Right lobe of liver (tissue), 6 donors: ENCODE data around the gene FGF22. TPM values are rescaled to one million over a fixed set of nuclear protein-coding genes. Genes with fewer than 3 reads are reported as not detected.
A peak's percentile ranks its signal among the peaks of the same experiment; 100 is the strongest.
"Not testable (repeated sequence)": the region's sequence is repeated elsewhere in the genome, so short reads cannot be mapped to it uniquely, and the experiment has no call there.

Source experiments
- ATAC-seq, 4 donors: fragments of 200-7000 bp; cut with Tn5 transposase; one replicate each; pipeline ENCODE4 v1.9.1; 2020; ENCODE audit warnings: mild to moderate bottlenecking in 4 of 4, moderate library complexity in 4 of 4
- DNase-seq, 3 donors: peaks; one replicate each; pipeline ENCODE4 v3.0.0-alpha.2; 2020
- H3K27ac ChIP-seq, 3 donors: fragments of 200-600 bp; one replicate each; pipeline ENCODE4 v1.8.0; 2022
- H3K27me3 ChIP-seq, 2 donors: fragments of 200-600 bp; one replicate each; pipeline ENCODE4 v1.8.0; 2022
- H3K36me3 ChIP-seq, 4 donors: fragments of 200-600 bp; sonication (generic) in 1 of 4; one replicate each; pipeline versions ENCODE4 v1.5.1 to v1.8.0; 2017 to 2022; ENCODE audit warnings: control low read depth in 1 of 4
- H3K4me1 ChIP-seq, 4 donors: fragments of 200-600 bp; sonication (generic) in 1 of 4; one replicate each; pipeline versions ENCODE4 v1.5.1 to v1.8.0; 2017 to 2022; ENCODE audit warnings: control low read depth in 1 of 4
- H3K4me3 ChIP-seq, 3 donors: fragments of 200-600 bp; one replicate each; pipeline ENCODE4 v1.8.0; 2022
- H3K9me3 ChIP-seq, 4 donors: fragments of 200-600 bp; sonication (generic) in 1 of 4; one replicate each; pipeline versions ENCODE4 v1.5.1 to v1.8.0; 2017 to 2022; ENCODE audit warnings: control low read depth in 1 of 4
- POLR2A ChIP-seq: fragments of 450-650 bp; IDR thresholded peaks from one replicate; pipeline ENCODE4 v1.6.1; 2017; ENCODE audit warnings: antibody characterized with exemption, mild to moderate bottlenecking
- WGBS: methylation state at CpG from one replicate; pipeline ENCODE4 v1.1.6; 2018; ENCODE audit warnings: low coverage, low lambda C conversion rate; ENCODE audit not compliant: insufficient coverage; ENCODE audit errors: missing lambda C conversion rate; 5-methylcytosine and 5-hydroxymethylcytosine counted together
- intact Hi-C, 2 donors: fragments of 100-400 bp; cut with DNase I; formaldehyde crosslinking; loops; one replicate each; pipeline versions ENCODE4 v1.11.2 to v1.14.1; 2022
- total RNA-seq, 6 experiments: library from RNA; depleted of rRNA in 2 of 6; stranded (reverse); fragments of >200 nt in 2 of 6; fragmentation: NEBNext Ultra II Directional in 3 of 6; extraction: Animal tissue kit (Norgen Biotek cat#: 25700) in 3 of 6; gene quantifications; one replicate each; pipeline versions ENCODE4 v1.1.0 to v1.2.4, GENCODE V29; 2016 to 2023
- TF ChIP-seq, protein P1 (sequence below), 4 donors: fragments of 200-600 bp in 3 of 4; fragments of 450-650 bp in 1 of 4; IDR thresholded peaks; one replicate each; pipeline versions ENCODE4 v1.5.1 to v1.8.0; 2016 to 2022; ENCODE audit warnings: antibody characterized with exemption in 4 of 4, mild to moderate bottlenecking in 2 of 4
- donor health status: DM: no; HTN: yes; CAD: no.
- donor health status: DM: no; HTN: no; CAD: no.
- donor health status: DM: no; HTN: no; CAD: no.
- donor health status: DM: no; HTN: yes; CAD: no.
- donor health status: DM: no; HTN: yes; CAD: no.

The FGF22 gene
- total RNA-seq, 6 experiments from 2014 or later, result 0.15 TPM; not detected in 5

DNA sequence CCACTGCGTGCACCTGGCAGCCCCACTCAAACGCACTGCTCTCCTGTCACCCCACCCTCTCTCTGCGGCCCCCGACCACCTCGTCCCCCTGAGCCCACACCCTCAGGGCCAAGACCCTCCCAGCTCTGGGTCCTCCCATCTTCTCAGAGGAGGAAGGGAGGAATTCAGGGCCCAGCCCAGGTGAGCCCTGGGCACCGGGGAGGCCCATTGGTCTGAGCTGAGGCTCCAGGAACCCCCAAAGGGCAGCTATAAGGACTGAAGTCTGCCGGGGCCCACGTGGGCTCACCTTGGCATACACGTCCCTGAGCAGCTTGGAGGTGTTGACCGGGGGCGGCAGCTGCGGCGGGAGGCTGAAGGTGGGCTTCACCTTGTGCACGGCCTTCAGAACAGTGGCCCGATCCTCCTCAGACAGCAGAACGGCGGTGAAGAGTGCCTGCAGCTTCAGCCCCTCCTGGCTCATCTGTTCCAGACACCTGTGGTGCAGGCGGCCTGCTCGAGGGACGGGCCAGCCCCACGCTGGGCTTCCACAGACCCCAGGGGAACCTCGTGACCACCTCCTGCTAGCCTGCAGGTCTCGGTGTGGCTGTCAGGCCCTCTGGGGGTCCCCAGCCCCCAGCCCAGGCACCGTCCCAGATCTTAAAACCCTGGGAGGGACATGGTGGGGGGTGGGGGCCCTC lies 15.1 kb upstream of the FGF22 start:
- WGBS, result 80% methylated on average over 1 of the region's 24 CpGs
- TF ChIP-seq, protein P1, sequence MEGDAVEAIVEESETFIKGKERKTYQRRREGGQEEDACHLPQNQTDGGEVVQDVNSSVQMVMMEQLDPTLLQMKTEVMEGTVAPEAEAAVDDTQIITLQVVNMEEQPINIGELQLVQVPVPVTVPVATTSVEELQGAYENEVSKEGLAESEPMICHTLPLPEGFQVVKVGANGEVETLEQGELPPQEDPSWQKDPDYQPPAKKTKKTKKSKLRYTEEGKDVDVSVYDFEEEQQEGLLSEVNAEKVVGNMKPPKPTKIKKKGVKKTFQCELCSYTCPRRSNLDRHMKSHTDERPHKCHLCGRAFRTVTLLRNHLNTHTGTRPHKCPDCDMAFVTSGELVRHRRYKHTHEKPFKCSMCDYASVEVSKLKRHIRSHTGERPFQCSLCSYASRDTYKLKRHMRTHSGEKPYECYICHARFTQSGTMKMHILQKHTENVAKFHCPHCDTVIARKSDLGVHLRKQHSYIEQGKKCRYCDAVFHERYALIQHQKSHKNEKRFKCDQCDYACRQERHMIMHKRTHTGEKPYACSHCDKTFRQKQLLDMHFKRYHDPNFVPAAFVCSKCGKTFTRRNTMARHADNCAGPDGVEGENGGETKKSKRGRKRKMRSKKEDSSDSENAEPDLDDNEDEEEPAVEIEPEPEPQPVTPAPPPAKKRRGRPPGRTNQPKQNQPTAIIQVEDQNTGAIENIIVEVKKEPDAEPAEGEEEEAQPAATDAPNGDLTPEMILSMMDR (IDR thresholded peaks at IDR 0.05), result no peak
- TF ChIP-seq POLR2A, result no peak
- H3K9me3 ChIP-seq, result no peaks in the 10 kb centered on the region
- H3K4me3 ChIP-seq, result no peak overlapping the region
- H3K27me3 ChIP-seq, result no peaks in the 10 kb centered on the region
- ATAC-seq (no peak), DNase-seq (peak in 1 of 3 donors; percentile 33)
- peaks cover 0 to 54% (median 10%) of the 10 kb centered on the region in 4 donors for H3K36me3 ChIP-seq
- no peak overlapping the region for H3K27ac ChIP-seq
- intact Hi-C loops, result no loop called here
- H3K4me1 ChIP-seq, result no peaks in the 10 kb centered on the region

DNA sequence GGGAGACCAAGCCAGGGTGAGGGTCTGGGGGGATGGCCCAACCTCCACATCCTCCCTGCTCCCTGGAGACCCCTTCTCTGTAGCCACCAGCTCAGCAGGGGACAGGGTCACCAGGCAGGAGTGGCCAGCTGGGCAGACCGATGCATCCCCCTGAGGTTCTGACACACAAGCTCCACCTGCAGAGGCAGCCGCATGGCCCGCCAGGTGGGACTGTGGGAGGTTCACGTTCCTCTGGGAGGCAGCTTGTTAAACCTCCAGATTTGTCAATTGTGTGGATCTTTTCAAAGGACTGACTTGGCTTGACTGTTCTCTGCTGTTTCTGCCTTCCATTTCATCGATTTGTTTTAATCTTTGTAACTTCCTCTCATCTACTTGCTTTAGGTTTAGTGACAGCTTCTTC lies 14.4 kb upstream of the FGF22 start:
- 100% methylated on average over 1 of the region's 5 CpGs for WGBS
- Histone ChIP-seq H3K4me3 (no peak overlapping the region), H3K36me3 (peaks cover 0 to 47% (median 9%) of the 10 kb centered on the region in 4 donors), H3K27me3 (no peaks in the 10 kb centered on the region), H3K27ac (no peak overlapping the region), H3K9me3 (no peaks in the 10 kb centered on the region), H3K4me1 (no peaks in the 10 kb centered on the region)
- intact Hi-C loops, result no loop called here
- TF ChIP-seq, protein P1 (IDR thresholded peaks at IDR 0.05), result no peak
- TF ChIP-seq POLR2A, result no peak
- no peak for ATAC-seq
- DNase-seq, result no peak

DNA sequence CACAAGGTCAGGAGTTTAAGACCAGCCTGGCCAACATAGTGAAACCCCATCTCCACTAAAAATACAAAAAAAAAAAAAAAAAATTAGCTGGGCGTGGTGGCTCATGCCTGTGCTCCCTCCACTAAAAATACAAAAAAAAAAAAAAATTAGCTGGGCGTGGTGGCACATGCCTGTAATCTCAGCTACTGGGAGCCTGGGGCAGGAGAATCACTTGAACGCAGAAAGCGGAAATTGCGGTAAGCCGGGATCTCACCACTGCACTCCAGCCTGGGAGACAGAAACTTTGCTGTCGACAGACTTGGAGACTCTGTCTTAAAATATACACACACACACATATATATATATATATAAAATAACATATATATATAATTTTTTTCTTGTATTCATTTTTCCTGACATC lies 13.1 kb upstream of the FGF22 start:
- ATAC-seq, H3K27me3 ChIP-seq, H3K27ac ChIP-seq, DNase-seq, H3K4me3 ChIP-seq, intact Hi-C loops, H3K4me1 ChIP-seq, H3K9me3 ChIP-seq: not testable (repeated sequence)
- 92% methylated on average over 7 of the region's 7 CpGs for WGBS
- H3K36me3 ChIP-seq, result peaks cover 0 to 38% (median 8%) of the 10 kb centered on the region in 4 donors

DNA sequence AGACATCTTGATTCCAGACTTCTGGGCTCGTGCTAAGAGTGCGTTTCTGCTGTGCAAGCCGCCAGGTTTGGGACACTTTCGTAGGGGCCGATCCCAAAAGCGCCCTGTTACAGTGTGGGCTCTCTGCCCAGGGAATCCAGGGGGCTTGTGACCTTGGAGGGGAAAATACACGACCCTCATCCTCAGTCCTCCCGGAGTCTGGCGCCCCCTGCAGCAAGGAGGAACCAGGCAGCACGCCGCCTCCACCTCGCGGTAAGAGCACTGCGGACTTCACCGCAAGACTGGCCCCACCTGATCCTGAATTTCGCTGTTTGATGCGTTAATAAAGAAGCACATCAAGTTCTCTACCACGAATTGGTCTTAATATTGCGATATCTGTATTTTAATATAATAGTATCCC lies 11.5 kb upstream of the FGF22 start:
- TF ChIP-seq POLR2A, result no peak
- TF ChIP-seq, protein P1 (IDR thresholded peaks at IDR 0.05), result peak in 1 of 4 donors; percentile 11
- Histone ChIP-seq H3K27me3 (no peaks in the 10 kb centered on the region), H3K9me3 (no peaks in the 10 kb centered on the region), H3K27ac (no peak overlapping the region), H3K36me3 (peaks cover 0 to 34% (median 8%) of the 10 kb centered on the region in 4 donors), H3K4me3 (no peak overlapping the region), H3K4me1 (peaks cover 0 to 6% (median 3%) of the 10 kb centered on the region in 4 donors)
- intact Hi-C loops, result no loop called here
- no peak for DNase-seq
- 83% methylated on average over 4 of the region's 19 CpGs for WGBS
- no peak for ATAC-seq

DNA sequence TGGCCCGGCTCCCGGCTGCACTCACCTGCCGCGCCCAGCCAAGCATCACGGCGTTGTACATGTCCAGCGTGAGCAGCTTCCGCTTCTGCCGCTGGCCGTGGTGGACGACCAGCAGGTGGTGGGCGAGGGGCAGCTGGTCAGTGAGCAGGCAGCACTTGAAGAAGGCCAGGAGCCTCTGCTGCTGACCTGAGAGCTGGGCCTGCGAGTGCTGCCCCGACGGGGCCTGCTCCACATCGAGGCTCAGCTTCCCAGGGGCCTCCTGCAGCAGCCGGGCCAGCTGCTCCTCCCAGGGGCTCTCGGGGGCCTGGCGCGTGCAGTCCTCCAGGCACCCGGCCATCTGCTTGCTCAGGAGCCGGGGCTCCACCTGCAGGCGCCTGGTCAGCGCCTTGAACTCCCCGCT lies 10.2 kb upstream of the FGF22 start:
- H3K9me3 ChIP-seq, DNase-seq, H3K27ac ChIP-seq, ATAC-seq, H3K27me3 ChIP-seq, intact Hi-C loops, H3K4me3 ChIP-seq: not testable (repeated sequence)
- peaks cover 0 to 26% (median 7%) of the 10 kb centered on the region in 4 donors for H3K36me3 ChIP-seq
- WGBS, result 81% methylated on average over 6 of the region's 25 CpGs
- H3K4me1 ChIP-seq, result peaks cover 0 to 13% (median 6%) of the 10 kb centered on the region in 4 donors
